ENCODE results near the gene SERBP1. TPM values are rescaled to one million over a fixed set of nuclear protein-coding genes. Genes with fewer than 3 reads are reported as not detected.

SERBP1 gene
- total and polyA plus RNA-seq, 2 of the 8 experiments (the other 6 are each of a cell fraction or from before 2014, with no cell fraction given) = 229 to 536 TPM

GRCh38 chr1:67408148-67408547 is 22.1 kb downstream of the SERBP1 start:
- H3K27ac ChIP-seq (ENCODE audit: low read depth, low read length) = no peak overlapping the region
- no peak for FAIRE-seq
- H2BK12ac ChIP-seq (ENCODE audit: low read depth, low read length) = no peak overlapping the region
- H4K20me1 ChIP-seq (replicated peaks in 1 of 2; ENCODE audit: control insufficient read depth in 1 of 2, insufficient read depth in 2 of 2, low read length in 2 of 2) = peaks cover 2% of the 10 kb centered on the region in 2 experiments
- H3K27me3 ChIP-seq (replicated peaks in 1 of 4; ENCODE audit: control insufficient read depth in 3 of 4, extremely low read depth in 1 of 4, insufficient read depth in 3 of 4, low read length in 3 of 4) = no peaks in the 10 kb centered on the region
- H2BK15ac ChIP-seq (ENCODE audit: low read length) = no peak overlapping the region
- no peak for DNase-seq (ENCODE audit: low read depth in 1 of 2, low spot score in 2 of 2)
- H2AFZ ChIP-seq (ENCODE audit: low read length) = no peak overlapping the region
- no peaks in the 10 kb centered on the region for H3K9me3 ChIP-seq (ENCODE audit: insufficient read depth in 2 of 2, low read depth in 1 of 2, low read length in 1 of 2)
- no peak overlapping the region for H3K56ac ChIP-seq (replicated peaks; ENCODE audit: insufficient read length, low read depth, low read length)
- no peak overlapping the region for H3K4ac ChIP-seq (replicated peaks; ENCODE audit: insufficient read length, low read depth, low read length)
- no peak overlapping the region for H2BK120ac ChIP-seq (replicated peaks; ENCODE audit: low read depth, low read length)
- H3K14ac ChIP-seq (ENCODE audit: insufficient read length) = no peak overlapping the region
- H3K4me2 ChIP-seq (ENCODE audit: insufficient read depth in 1 of 2, low read depth in 2 of 2, low read length in 2 of 2) = no peak overlapping the region
- H3K79me1 ChIP-seq (ENCODE audit: low read depth, low read length) = no peaks in the 10 kb centered on the region
- H3K36me3 ChIP-seq (ENCODE audit: control insufficient read depth in 2 of 4, insufficient read depth in 4 of 4, low read length in 3 of 4) = peaks cover 7 to 38% (median 11%) of the 10 kb centered on the region in 4 experiments; a peak in 7 of 8 replicates
- no peak overlapping the region for H4K8ac ChIP-seq (ENCODE audit: extremely low read depth, insufficient read depth, low read length)
- no peak overlapping the region for H3K23ac ChIP-seq (ENCODE audit: insufficient read length)
- no peak overlapping the region for H2BK5ac ChIP-seq (ENCODE audit: low read depth, low read length)
- no peak overlapping the region for H3K18ac ChIP-seq (ENCODE audit: extremely low read depth, low read length)
- 95% methylated on average over 1 of the region's 1 CpG; no CpG with 5 or more reads in 1 of the 2 experiments for WGBS, 2 experiments (ENCODE audit: extremely low coverage in 1 of 2, insufficient coverage in 1 of 2, insufficient read length in 1 of 2, insufficient replicate concordance in 2 of 2, low coverage in 1 of 2, low lambda C conversion rate in 2 of 2, missing lambda C conversion rate in 1 of 2)
- H3K9ac ChIP-seq (replicated peaks in 1 of 4; ENCODE audit: extremely low read depth in 1 of 4, low read depth in 3 of 4, low read length in 3 of 4) = no peak overlapping the region
- H4K5ac ChIP-seq (ENCODE audit: insufficient read length, low read depth, low read length) = no peak overlapping the region
- ChIA-PET CTCF (ENCODE audit: partially characterized antibody) (interaction anchor here (0.7 to 3.7 kb wide), 8 partner anchors 15 to 194 kb away, joined by 3 to 20 read pairs (median 5); no protein-coding TSS in a partner anchor), POLR2A (ENCODE audit: partially characterized antibody) (interaction anchor here (0.9 to 8.0 kb wide), 16 partner anchors 8 to 174 kb away, joined by 3 to 96 read pairs (median 7); partner anchors contain the start of gene SERBP1)
- no peak overlapping the region for H3K4me3 ChIP-seq (ENCODE audit: extremely low read depth in 1 of 4, insufficient read depth in 2 of 4, low read depth in 3 of 4, low read length in 4 of 4)
- H3K4me1 ChIP-seq (replicated peaks in 1 of 4; ENCODE audit: control insufficient read depth in 3 of 4, insufficient read depth in 4 of 4, low read length in 3 of 4) = no peaks in the 10 kb centered on the region
- no peak overlapping the region for H2BK20ac ChIP-seq (ENCODE audit: low read length)
- H4K91ac ChIP-seq (replicated peaks; ENCODE audit: insufficient read length, low read length) = no peak overlapping the region
- H3K79me2 ChIP-seq (ENCODE audit: control insufficient read depth in 1 of 2, insufficient read depth in 2 of 2, low read length in 2 of 2) = 0 out of 4 replicates have a peak, but pooled peaks cover 0 to 3% of the 10 kb centered on the region in 2 experiments
- no peak overlapping the region for H2AK5ac ChIP-seq (ENCODE audit: low read depth, low read length)
- H3K23me2 ChIP-seq (ENCODE audit: low read depth, low read length) = no peaks in the 10 kb centered on the region
- TF ChIP-seq KDM4A (IDR thresholded peaks at IDR 0.05; ENCODE audit: low read depth, low read length, severe bottlenecking) = no peak
- TF ChIP-seq TAF7 (optimal IDR thresholded peaks at IDR 0.05; ENCODE audit: borderline replicate concordance, low read depth, low read length) = no peak
- TF ChIP-seq EZH2 (IDR thresholded peaks at IDR 0.05; ENCODE audit: low read depth, low read length, severe bottlenecking) = no peak
- no peak for TF ChIP-seq KDM5A (IDR thresholded peaks at IDR 0.05; ENCODE audit: low read length)
